Neural cell (in vitro differentiated cells): ENCODE results near the gene HEYL.

Experiments
- CTCF ChIP-seq: fragments of 450-650 bp; IDR thresholded peaks from 2 replicates; pipeline ENCODE4 v1.5.1; 2014; ENCODE audit warnings: antibody characterized with exemption, mild to moderate bottlenecking, moderate library complexity; ENCODE audit not compliant: poor library complexity, severe bottlenecking
- EP300 ChIP-seq: fragments of 450-650 bp; conservative IDR thresholded peaks from 2 replicates; pipeline ENCODE4 v1.6.1; 2014; ENCODE audit warnings: antibody characterized with exemption, mild to moderate bottlenecking, moderate library complexity; ENCODE audit not compliant: poor library complexity, severe bottlenecking
- REST ChIP-seq: IDR thresholded peaks from 2 replicates; pipeline ENCODE4 v1.6.1; 2012; ENCODE audit warnings: borderline replicate concordance

DNA sequence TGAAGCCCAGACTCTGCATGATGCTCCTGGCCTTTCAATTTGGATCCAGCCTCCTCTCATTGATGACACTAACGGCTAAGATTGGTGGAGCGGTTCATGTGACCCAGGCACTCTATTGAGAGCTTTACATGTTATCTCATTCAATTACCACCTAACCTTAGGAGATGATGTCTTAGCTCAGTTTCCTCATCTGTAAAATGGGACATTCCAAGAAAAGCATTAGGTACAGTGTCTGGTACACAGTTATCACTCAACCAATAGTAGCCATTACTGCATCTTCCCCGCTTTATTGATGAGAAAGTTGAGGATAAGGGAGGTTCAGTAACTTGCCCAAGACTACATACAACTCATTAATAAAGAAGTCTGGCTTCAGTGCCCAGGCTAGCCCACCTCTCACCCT, 17.0 kb downstream of the HEYL start:
- no peak for TF ChIP-seq REST
- no peak for TF ChIP-seq CTCF
- TF ChIP-seq EP300 = no peak
